Keratinocyte (primary cell): ENCODE results near the gene TEX101.
"Not testable (repeated sequence)": the region's sequence is repeated elsewhere in the genome, so short reads cannot be mapped to it uniquely, and the experiment has no call there.

Source experiments
- EZH2 ChIP-seq: IDR thresholded peaks from one replicate; pipeline ENCODE4 v1.6.1; 2012; ENCODE audit warnings: inconsistent platforms, mild to moderate bottlenecking, low read length, moderate library complexity
- TF ChIP-seq, protein P1 (sequence below), 3 experiments: IDR thresholded peaks in 1 of 3; conservative IDR thresholded peaks in 1 of 3; optimal IDR thresholded peaks in 1 of 3; 2 replicates in 2 of 3; 3 replicates in 1 of 3; pipeline versions ENCODE3 to v1.5.1; 2011; ENCODE audit warnings: low read length in 3 of 3, mild to moderate bottlenecking in 3 of 3, moderate library complexity in 2 of 3, control low read depth in 1 of 3, inconsistent platforms in 1 of 3; ENCODE audit not compliant: insufficient read depth in 2 of 3; ENCODE audit errors: extremely low read depth in 1 of 3

GRCh38 chr19:43382586-43383216 is 32.0 kb upstream of the TEX101 start:
- TF ChIP-seq, protein P1, sequence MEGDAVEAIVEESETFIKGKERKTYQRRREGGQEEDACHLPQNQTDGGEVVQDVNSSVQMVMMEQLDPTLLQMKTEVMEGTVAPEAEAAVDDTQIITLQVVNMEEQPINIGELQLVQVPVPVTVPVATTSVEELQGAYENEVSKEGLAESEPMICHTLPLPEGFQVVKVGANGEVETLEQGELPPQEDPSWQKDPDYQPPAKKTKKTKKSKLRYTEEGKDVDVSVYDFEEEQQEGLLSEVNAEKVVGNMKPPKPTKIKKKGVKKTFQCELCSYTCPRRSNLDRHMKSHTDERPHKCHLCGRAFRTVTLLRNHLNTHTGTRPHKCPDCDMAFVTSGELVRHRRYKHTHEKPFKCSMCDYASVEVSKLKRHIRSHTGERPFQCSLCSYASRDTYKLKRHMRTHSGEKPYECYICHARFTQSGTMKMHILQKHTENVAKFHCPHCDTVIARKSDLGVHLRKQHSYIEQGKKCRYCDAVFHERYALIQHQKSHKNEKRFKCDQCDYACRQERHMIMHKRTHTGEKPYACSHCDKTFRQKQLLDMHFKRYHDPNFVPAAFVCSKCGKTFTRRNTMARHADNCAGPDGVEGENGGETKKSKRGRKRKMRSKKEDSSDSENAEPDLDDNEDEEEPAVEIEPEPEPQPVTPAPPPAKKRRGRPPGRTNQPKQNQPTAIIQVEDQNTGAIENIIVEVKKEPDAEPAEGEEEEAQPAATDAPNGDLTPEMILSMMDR (optimal IDR thresholded peaks at IDR 0.05 in 1 of 3, IDR thresholded peaks at IDR 0.05 in 1 of 3, conservative IDR thresholded peaks at IDR 0.05 in 1 of 3; ENCODE audit: extremely low read depth in 1 of 3, insufficient read depth in 2 of 3, low read length in 3 of 3), result not testable (repeated sequence)
- not testable (repeated sequence) for TF ChIP-seq EZH2
